Measurements from ENCODE around the gene NR4A1. TPM values are rescaled to one million over a fixed set of nuclear protein-coding genes. Genes with fewer than 3 reads are reported as not detected.

The NR4A1 gene
- total RNA-seq, 3 donors from 2014 or later (not counting 1 experiment from before 2014, with no cell fraction given) = 72.5 to 177 (median 96.7) TPM

GRCh38 chr12:52090291-52090690, 39.0 kb downstream of the NR4A1 start:
- no peak for ATAC-seq
- Histone ChIP-seq H3K27ac (ENCODE audit: low read length) (no peak overlapping the region), H3K9me3 (ENCODE audit: control insufficient read depth, insufficient read depth, low read length) (no peaks in the 10 kb centered on the region), H3K36me3 (ENCODE audit: control insufficient read depth, insufficient read depth, low read length) (no peaks in the 10 kb centered on the region), H3K27me3 (ENCODE audit: control insufficient read depth, insufficient read depth, low read length) (peaks cover 6% of the 10 kb centered on the region), H3K4me1 (ENCODE audit: control insufficient read depth, insufficient read depth, low read length) (no peaks in the 10 kb centered on the region), H3K4me3 (ENCODE audit: low read length) (no peak overlapping the region)
- intact Hi-C loops (cut with micrococcal nuclease) = no loop called here
- 49% methylated on average over 10 of the region's 10 CpGs for WGBS (ENCODE audit: insufficient coverage)
- peaks cover 36 to 44% of the 10 kb centered on the region in 2 donors for H3K27me3 Mint-ChIP-seq (ENCODE audit: low read depth in 2 of 2)
- H3K4me3 Mint-ChIP-seq = no peak overlapping the region
- no peak overlapping the region for H3K27ac Mint-ChIP-seq
- H3K4me1 Mint-ChIP-seq = no peaks in the 10 kb centered on the region
- no peaks in the 10 kb centered on the region for H3K36me3 Mint-ChIP-seq
- TF ChIP-seq, protein P1, sequence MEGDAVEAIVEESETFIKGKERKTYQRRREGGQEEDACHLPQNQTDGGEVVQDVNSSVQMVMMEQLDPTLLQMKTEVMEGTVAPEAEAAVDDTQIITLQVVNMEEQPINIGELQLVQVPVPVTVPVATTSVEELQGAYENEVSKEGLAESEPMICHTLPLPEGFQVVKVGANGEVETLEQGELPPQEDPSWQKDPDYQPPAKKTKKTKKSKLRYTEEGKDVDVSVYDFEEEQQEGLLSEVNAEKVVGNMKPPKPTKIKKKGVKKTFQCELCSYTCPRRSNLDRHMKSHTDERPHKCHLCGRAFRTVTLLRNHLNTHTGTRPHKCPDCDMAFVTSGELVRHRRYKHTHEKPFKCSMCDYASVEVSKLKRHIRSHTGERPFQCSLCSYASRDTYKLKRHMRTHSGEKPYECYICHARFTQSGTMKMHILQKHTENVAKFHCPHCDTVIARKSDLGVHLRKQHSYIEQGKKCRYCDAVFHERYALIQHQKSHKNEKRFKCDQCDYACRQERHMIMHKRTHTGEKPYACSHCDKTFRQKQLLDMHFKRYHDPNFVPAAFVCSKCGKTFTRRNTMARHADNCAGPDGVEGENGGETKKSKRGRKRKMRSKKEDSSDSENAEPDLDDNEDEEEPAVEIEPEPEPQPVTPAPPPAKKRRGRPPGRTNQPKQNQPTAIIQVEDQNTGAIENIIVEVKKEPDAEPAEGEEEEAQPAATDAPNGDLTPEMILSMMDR (IDR thresholded peaks at IDR 0.05) = no peak
- no peak for DNase-seq
- H3K9me3 Mint-ChIP-seq = no peaks in the 10 kb centered on the region

- H3K36me3 Mint-ChIP-seq = no peaks in the 10 kb centered on the region
- ATAC-seq (no peak), DNase-seq (no peak)
- no peaks in the 10 kb centered on the region for H3K9me3 Mint-ChIP-seq
- H3K4me3 Mint-ChIP-seq = no peak overlapping the region
- no peaks in the 10 kb centered on the region for H3K9me3 ChIP-seq (ENCODE audit: control insufficient read depth, insufficient read depth, low read length)
- no peaks in the 10 kb centered on the region for H3K36me3 ChIP-seq (ENCODE audit: control insufficient read depth, insufficient read depth, low read length)
- no peak overlapping the region for H3K27ac ChIP-seq (ENCODE audit: low read length)
- 31% methylated on average over 3 of the region's 3 CpGs for WGBS (ENCODE audit: insufficient coverage)
- no peaks in the 10 kb centered on the region for H3K4me1 ChIP-seq (ENCODE audit: control insufficient read depth, insufficient read depth, low read length)
- H3K27me3 ChIP-seq (ENCODE audit: control insufficient read depth, insufficient read depth, low read length) = peaks cover 6% of the 10 kb centered on the region
- H3K4me1 Mint-ChIP-seq = no peaks in the 10 kb centered on the region
- TF ChIP-seq, protein P1 (IDR thresholded peaks at IDR 0.05) = no peak
- intact Hi-C loops (cut with micrococcal nuclease) = no loop called here
- H3K27me3 Mint-ChIP-seq (ENCODE audit: low read depth in 2 of 2) = peaks cover 37 to 44% of the 10 kb centered on the region in 2 donors
- no peak overlapping the region for H3K4me3 ChIP-seq (ENCODE audit: low read length)
- no peak overlapping the region for H3K27ac Mint-ChIP-seq
Measured at GRCh38 chr12:52091061-52091460, 39.8 kb downstream of the NR4A1 start.

- no peak overlapping the region for H3K27ac ChIP-seq (ENCODE audit: low read length)
- DNase-seq = no peak
- TF ChIP-seq, protein P1 (IDR thresholded peaks at IDR 0.05) = no peak
- H3K27me3 ChIP-seq (ENCODE audit: control insufficient read depth, insufficient read depth, low read length) = peaks cover 6% of the 10 kb centered on the region
- no peaks in the 10 kb centered on the region for H3K36me3 Mint-ChIP-seq
- intact Hi-C loops (cut with micrococcal nuclease) = no loop called here
- no peaks in the 10 kb centered on the region for H3K4me1 Mint-ChIP-seq
- 75% methylated on average over 8 of the region's 8 CpGs for WGBS (ENCODE audit: insufficient coverage)
- no peak overlapping the region for H3K4me3 ChIP-seq (ENCODE audit: low read length)
- no peaks in the 10 kb centered on the region for H3K9me3 ChIP-seq (ENCODE audit: control insufficient read depth, insufficient read depth, low read length)
- ATAC-seq = no peak
- H3K4me1 ChIP-seq (ENCODE audit: control insufficient read depth, insufficient read depth, low read length) = no peaks in the 10 kb centered on the region
- H3K27ac Mint-ChIP-seq = no peak overlapping the region
- no peaks in the 10 kb centered on the region for H3K9me3 Mint-ChIP-seq
- H3K4me3 Mint-ChIP-seq = no peak overlapping the region
- H3K27me3 Mint-ChIP-seq (ENCODE audit: low read depth in 2 of 2) = peaks cover 34 to 38% of the 10 kb centered on the region in 2 donors
- H3K36me3 ChIP-seq (ENCODE audit: control insufficient read depth, insufficient read depth, low read length) = no peaks in the 10 kb centered on the region
Measured at GRCh38 chr12:52091869-52092268, 40.6 kb downstream of the NR4A1 start.

GRCh38 chr12:52093346-52093745, 42.1 kb downstream of the NR4A1 start:
- H3K4me3 ChIP-seq (ENCODE audit: low read length) = no peak overlapping the region
- no peak overlapping the region for H3K4me3 Mint-ChIP-seq
- H3K9me3 Mint-ChIP-seq = no peaks in the 10 kb centered on the region
- peaks cover 6% of the 10 kb centered on the region for H3K27me3 ChIP-seq (ENCODE audit: control insufficient read depth, insufficient read depth, low read length)
- H3K4me1 Mint-ChIP-seq = no peaks in the 10 kb centered on the region
- ATAC-seq = no peak
- WGBS (ENCODE audit: insufficient coverage) = 84% methylated on average over 7 of the region's 7 CpGs
- H3K4me1 ChIP-seq (ENCODE audit: control insufficient read depth, insufficient read depth, low read length) = no peaks in the 10 kb centered on the region
- peaks cover 27 to 31% of the 10 kb centered on the region in 2 donors for H3K27me3 Mint-ChIP-seq (ENCODE audit: low read depth in 2 of 2)
- no peak overlapping the region for H3K27ac Mint-ChIP-seq
- TF ChIP-seq, protein P1 (IDR thresholded peaks at IDR 0.05) = no peak
- no peaks in the 10 kb centered on the region for H3K9me3 ChIP-seq (ENCODE audit: control insufficient read depth, insufficient read depth, low read length)
- H3K36me3 Mint-ChIP-seq = no peaks in the 10 kb centered on the region
- intact Hi-C loops (cut with micrococcal nuclease) = no loop called here
- DNase-seq = no peak
- no peak overlapping the region for H3K27ac ChIP-seq (ENCODE audit: low read length)
- H3K36me3 ChIP-seq (ENCODE audit: control insufficient read depth, insufficient read depth, low read length) = no peaks in the 10 kb centered on the region

Measured in natural killer cell (primary cell).